GM12891 (cell line): ENCODE measurements around the gene KRT14.
"Not testable (repeated sequence)": the region's sequence is repeated elsewhere in the genome, so short reads cannot be mapped to it uniquely, and the experiment has no call there.

Source experiments
- DNase-seq: peaks from one replicate; pipeline ENCODE4 v3.0.0; 2011; ENCODE audit warnings: low spot score; ENCODE audit not compliant: insufficient read length
- FAIRE-seq: peaks from 2 replicates; lab custom pipeline; 2011; peaks lifted over from hg19 to GRCh38; lab: Jason Lieb, UNC
- PAX5 ChIP-seq: IDR thresholded peaks from 2 replicates; pipeline ENCODE4 v1.6.1; 2011; ENCODE audit warnings: low read length, moderate library complexity, mild to moderate bottlenecking; ENCODE audit not compliant: insufficient read depth, severe bottlenecking
- POLR2A ChIP-seq: IDR thresholded peaks from 2 replicates; pipeline ENCODE4 v1.6.1; 2011; ENCODE audit warnings: low read depth, low read length, control low read depth
- POLR2AphosphoS5 ChIP-seq: IDR thresholded peaks from 2 replicates; pipeline ENCODE4 v1.6.1; 2011; ENCODE audit warnings: low read depth, low read length, control low read depth
- POU2F2 ChIP-seq: IDR thresholded peaks from 2 replicates; pipeline ENCODE4 v1.6.1; 2011; ENCODE audit warnings: low read depth, mild to moderate bottlenecking, control low read depth, low read length, moderate library complexity
- SPI1 ChIP-seq: IDR thresholded peaks from 2 replicates; pipeline ENCODE4 v1.6.1; 2011; ENCODE audit warnings: low read depth, low read length, control low read depth
- TAF1 ChIP-seq: IDR thresholded peaks from 2 replicates; pipeline ENCODE4 v1.6.1; 2011; ENCODE audit warnings: low read depth, low read length, control low read depth

The KRT14 gene

DNA sequence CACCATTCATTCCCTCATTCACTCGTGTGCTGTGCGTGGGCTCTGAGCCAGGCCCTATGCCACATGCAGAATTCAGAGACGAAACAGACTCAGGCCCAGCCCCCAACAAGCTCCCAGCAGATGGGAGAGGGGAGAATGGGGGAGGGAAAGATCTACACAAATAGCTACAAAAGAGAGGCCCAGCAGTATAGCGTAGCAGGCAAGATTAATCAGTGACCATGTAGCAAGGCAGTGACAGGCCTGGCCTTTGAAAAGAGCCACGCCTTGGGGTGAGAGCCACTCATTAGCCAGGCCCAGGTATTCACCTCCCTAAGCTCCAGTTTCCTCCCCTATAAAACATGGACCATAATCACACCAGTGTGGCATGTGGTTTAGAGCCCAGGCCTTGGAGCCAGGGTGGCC lies 42.2 kb downstream of the KRT14 start:
- FAIRE-seq, result no peak
- no peak for TF ChIP-seq PAX5
- no peak for TF ChIP-seq POLR2AphosphoS5
- TF ChIP-seq SPI1, result no peak
- TF ChIP-seq POLR2A, result no peak
- no peak for TF ChIP-seq TAF1
- no peak for TF ChIP-seq POU2F2
- DNase-seq, result no peak

DNA sequence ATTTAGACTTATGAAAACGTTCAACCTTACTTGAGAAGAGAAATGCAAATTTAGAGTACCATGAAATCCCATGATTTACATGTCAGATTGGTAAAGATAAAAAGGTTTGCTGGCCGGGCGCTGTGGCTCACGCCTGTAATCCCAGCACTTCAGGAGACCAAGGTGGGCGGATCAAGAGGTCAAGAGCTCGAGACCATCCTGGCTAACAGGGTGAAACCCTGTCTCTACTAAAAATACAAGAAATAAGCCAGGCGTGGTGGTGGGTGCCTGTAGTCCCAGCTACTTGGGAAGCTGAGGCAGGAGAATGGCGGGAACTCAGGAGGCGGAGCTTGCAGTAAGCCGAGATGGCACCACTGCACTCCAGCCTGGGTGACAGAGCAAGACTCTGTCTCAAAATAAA lies 43.9 kb downstream of the KRT14 start:
- FAIRE-seq, DNase-seq: not testable (repeated sequence)

DNA sequence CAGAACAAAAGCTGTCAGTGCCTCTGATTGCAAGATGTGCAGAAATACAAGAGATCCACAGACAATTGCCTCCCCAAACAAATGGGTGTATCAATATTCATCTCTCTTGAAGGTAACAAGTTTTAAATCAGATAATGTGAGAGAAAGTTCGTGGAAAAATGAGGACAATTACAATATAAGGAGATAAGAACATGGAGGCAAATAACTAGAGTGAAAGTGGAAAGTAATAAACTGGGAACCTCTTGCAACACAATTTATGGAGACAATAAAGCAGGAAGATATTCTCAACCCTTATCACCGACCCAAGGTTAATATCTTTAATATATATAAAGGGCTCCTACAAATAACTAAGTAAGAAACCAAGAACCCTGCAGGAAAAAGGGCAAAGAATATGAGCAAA lies 44.3 kb downstream of the KRT14 start:
- DNase-seq (no peak), FAIRE-seq (no peak)
- TF ChIP-seq POLR2AphosphoS5 (no peak), PAX5 (no peak), POU2F2 (no peak), SPI1 (no peak), POLR2A (no peak), TAF1 (no peak)

DNA sequence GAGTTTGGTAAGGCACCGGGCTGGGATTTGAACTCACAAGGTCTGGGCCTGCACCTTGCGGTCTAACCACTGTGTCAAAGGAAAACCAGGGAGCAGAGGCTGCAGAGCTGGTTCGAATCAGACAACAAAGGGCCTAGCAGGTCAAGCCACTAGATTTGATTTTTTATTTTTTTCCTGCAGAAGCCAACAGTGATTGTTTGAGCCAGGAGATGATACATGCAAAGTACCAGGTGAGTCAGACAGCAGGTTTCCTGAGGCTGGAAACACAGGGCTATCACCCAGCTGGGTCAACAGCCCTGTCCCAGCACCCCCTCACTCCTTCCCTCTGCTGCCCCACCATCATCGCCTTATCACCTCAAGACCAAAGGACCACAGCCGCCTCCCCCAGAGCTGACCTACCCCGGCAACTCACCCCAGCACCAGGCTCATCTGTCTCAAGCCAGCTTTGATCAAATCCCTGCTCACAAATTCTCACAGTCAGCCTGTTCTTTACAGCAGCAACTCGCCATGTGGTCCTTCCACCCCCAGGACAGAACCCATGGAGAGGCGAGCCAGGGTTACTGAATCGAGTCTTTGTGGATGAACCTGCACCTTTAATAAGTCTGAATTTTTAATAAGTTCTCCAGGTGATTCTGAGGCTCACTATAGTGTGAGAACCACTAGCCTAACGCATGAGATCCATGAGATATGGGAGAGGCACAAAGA lies 45.6 kb downstream of the KRT14 start:
- FAIRE-seq (no peak), DNase-seq (no peak)
- no peak for TF ChIP-seq POLR2A
- no peak for TF ChIP-seq PAX5
- TF ChIP-seq TAF1, result no peak

DNA sequence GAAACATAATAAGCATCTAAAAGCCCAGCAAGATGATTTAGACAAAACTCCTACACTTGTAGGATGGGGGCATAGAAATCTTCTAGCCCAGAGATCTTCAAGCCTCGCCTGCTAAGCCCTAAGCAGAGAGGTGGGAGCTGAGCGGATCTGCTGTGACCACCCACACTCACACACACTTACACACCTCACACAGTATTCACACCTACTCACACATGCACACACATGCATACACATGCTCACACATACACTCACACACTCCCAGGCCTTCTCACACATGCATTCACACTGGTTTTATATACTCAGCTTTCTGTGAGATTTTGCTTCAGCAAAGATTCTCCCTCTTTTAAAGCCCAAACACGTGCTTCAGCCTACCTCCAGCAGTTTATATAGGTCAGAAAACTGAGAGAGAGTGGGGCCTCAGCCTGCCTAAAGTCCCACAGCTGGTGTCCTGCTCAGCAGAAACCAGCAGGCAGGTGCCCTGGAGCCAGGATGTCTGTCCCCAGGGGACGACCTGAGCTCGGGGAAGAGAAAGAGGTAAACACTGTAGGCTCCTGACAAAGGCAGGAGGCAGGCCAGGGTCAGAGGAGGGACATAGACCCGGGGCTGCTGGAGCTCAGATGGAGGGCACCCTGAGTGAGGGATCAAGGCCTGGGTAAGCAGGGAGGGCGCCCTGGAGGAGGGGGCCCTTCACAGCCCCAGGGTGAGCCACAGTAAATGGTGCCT lies 46.6 kb downstream of the KRT14 start:
- DNase-seq, result no peak
- FAIRE-seq, result no peak
- TF ChIP-seq PAX5, result no peak
- no peak for TF ChIP-seq SPI1
- no peak for TF ChIP-seq POLR2A
- no peak for TF ChIP-seq TAF1
- TF ChIP-seq POLR2AphosphoS5, result no peak

- DNase-seq, result no peak
- no peak for TF ChIP-seq POU2F2
- no peak for TF ChIP-seq TAF1
- no peak for TF ChIP-seq POLR2A
- no peak for TF ChIP-seq PAX5
- no peak for TF ChIP-seq POLR2AphosphoS5
- TF ChIP-seq SPI1, result no peak
- FAIRE-seq, result no peak
Observed at GRCh38 chr17:41539071-41539492, 47.6 kb downstream of the KRT14 start.

DNA sequence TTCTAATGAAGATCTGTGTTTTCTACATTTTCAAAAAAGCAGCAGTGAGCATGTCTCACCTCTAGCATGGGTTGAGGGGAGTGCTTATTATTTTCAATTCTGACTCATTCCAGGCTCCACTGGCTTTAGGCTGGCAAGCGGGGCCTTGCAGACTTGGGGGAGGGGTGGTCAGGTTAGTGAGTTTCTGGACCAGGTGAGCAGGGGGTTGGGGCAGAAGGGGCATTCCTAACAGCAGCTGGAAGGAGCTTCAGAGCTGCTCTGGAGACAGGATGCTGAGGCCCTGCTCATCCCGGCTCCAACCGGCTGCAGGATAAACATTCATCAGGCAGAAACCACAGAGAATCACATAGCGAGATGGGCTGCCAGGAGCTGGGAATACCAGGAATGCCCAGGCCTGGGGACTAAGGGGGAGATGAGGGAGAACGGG lies 48.1 kb downstream of the KRT14 start:
- FAIRE-seq, result no peak
- no peak for TF ChIP-seq TAF1
- no peak for TF ChIP-seq POLR2AphosphoS5
- no peak for TF ChIP-seq SPI1
- TF ChIP-seq POU2F2, result no peak
- no peak for TF ChIP-seq POLR2A
- no peak for TF ChIP-seq PAX5
- DNase-seq, result no peak

GRCh38 chr17:41537990-41538389 lies 48.7 kb downstream of the KRT14 start:
- no peak for TF ChIP-seq TAF1
- no peak for TF ChIP-seq PAX5
- FAIRE-seq (no peak), DNase-seq (no peak)

DNA sequence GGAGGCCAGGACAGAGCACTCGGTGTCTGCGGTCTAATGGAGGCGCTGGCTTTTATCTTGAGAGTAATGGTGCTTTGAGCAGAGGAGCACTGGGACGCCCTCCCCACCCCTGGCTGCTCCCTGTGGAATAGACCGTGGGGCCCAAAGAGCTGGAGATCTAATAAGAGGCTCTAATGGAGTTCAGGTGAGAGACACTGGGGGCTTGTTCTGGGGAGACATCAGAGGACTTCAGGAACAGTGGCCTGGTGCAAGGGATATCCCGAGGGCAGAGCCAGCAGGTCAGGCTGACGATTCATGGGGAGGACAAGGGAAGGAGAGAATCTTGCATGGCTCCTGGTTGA lies 49.1 kb downstream of the KRT14 start:
- DNase-seq (no peak), FAIRE-seq (no peak)
- TF ChIP-seq PAX5 (no peak), POLR2A (no peak), POLR2AphosphoS5 (no peak), TAF1 (no peak), SPI1 (no peak), POU2F2 (no peak)
